RPMI8226 (cell line): ENCODE measurements around the gene RPTOR.

Experiments
- DNase-seq: peaks from one replicate; pipeline ENCODE4 v3.0.0-alpha.2; 2015

RPTOR gene

GRCh38 chr17:80671039-80671824, 126.6 kb downstream of the RPTOR start:
- no peak for DNase-seq

GRCh38 chr17:80671825-80672110, 127.1 kb downstream of the RPTOR start:
- no peak for DNase-seq

GRCh38 chr17:80673152-80673920, 128.7 kb downstream of the RPTOR start:
- DNase-seq: peak; percentile 8

- DNase-seq: no peak
Observed at GRCh38 chr17:80675438-80676095, 130.9 kb downstream of the RPTOR start.

- DNase-seq: no peak
Observed at GRCh38 chr17:80676096-80676466, 131.4 kb downstream of the RPTOR start.

- DNase-seq: no peak
Observed at GRCh38 chr17:80676564-80676963, 131.9 kb downstream of the RPTOR start.

- DNase-seq: no peak
Observed at GRCh38 chr17:80677214-80677756, 132.6 kb downstream of the RPTOR start.

GRCh38 chr17:80679816-80680215, 135.2 kb downstream of the RPTOR start:
- DNase-seq: no peak

GRCh38 chr17:80681215-80681614, 136.6 kb downstream of the RPTOR start:
- DNase-seq: no peak

- no peak for DNase-seq
Observed at GRCh38 chr17:80682372-80682771, 137.7 kb downstream of the RPTOR start.

- DNase-seq: no peak
Observed at GRCh38 chr17:80683625-80684104, 139.0 kb downstream of the RPTOR start.

GRCh38 chr17:80687839-80688238, 143.2 kb downstream of the RPTOR start:
- DNase-seq: no peak

- no peak for DNase-seq
Observed at GRCh38 chr17:80689129-80689619, 144.5 kb downstream of the RPTOR start.

- DNase-seq: no peak
Observed at GRCh38 chr17:80691784-80692183, 147.1 kb downstream of the RPTOR start.

- no peak for DNase-seq
Observed at GRCh38 chr17:80692931-80693467, 148.4 kb downstream of the RPTOR start.

- no peak for DNase-seq
Observed at GRCh38 chr17:80693511-80693910, 148.9 kb downstream of the RPTOR start.

GRCh38 chr17:80694085-80694991, 149.7 kb downstream of the RPTOR start:
- no peak for DNase-seq

- DNase-seq: no peak
Observed at GRCh38 chr17:80694992-80695912, 150.6 kb downstream of the RPTOR start.

GRCh38 chr17:80695979-80696378, 151.3 kb downstream of the RPTOR start:
- DNase-seq: no peak

- DNase-seq: no peak
Observed at GRCh38 chr17:80696456-80696855, 151.8 kb downstream of the RPTOR start.

- DNase-seq: no peak
Observed at GRCh38 chr17:80696964-80697363, 152.3 kb downstream of the RPTOR start.
